PC-3 (cell line): ENCODE data around the gene GLI3. TPM values are rescaled to one million over a fixed set of nuclear protein-coding genes. Genes with fewer than 3 reads are reported as not detected.
A peak's percentile ranks its signal among the peaks of the same experiment; 100 is the strongest.

ENCODE experiments used
- ATAC-seq: fragments of 200-7000 bp; cut with Tn5 transposase; 2 replicates; pipeline ENCODE4 v1.9.1; 2020; ENCODE audit warnings: mild to moderate bottlenecking, moderate library complexity
- BruUV-seq: library from RNA; stranded (reverse); fragments of 400-500 nt; replicated peaks from 2 replicates; lab custom pipeline; 2021; lab: Mats Ljungman, UMichigan
- CTCF ChIA-PET: fragments of 300-600 bp; sonication (Branson Sonifier 250); formaldehyde crosslinking; loops from one replicate; lab custom pipeline; 2022; ENCODE audit warnings: antibody characterized with exemption; lab: Charles Lee
- POLR2A ChIA-PET: fragments of 300-600 bp; sonication (Branson Sonifier 250); formaldehyde crosslinking; loops from one replicate; lab custom pipeline; 2022; ENCODE audit warnings: antibody characterized with exemption; ENCODE audit not compliant: unreplicated experiment; lab: Charles Lee
- DNase-seq: peaks from one replicate; pipeline ENCODE4 v3.0.0-alpha.2; 2015
- H2AFZ ChIP-seq: fragments of 300-600 bp; sonication (generic); 2 replicates; pipeline ENCODE4 v1.6.0; 2016; ENCODE audit warnings: antibody characterized with exemption, low read length
- H3F3A ChIP-seq: fragments of 300-600 bp; sonication (generic); one replicate; pipeline ENCODE4 v1.6.0; 2017; ENCODE audit warnings: antibody characterized with exemption, low read length, control low read depth, mild to moderate bottlenecking; ENCODE audit not compliant: unreplicated experiment
- H3K27ac ChIP-seq: fragments of 300-600 bp; sonication (generic); 2 replicates; pipeline ENCODE4 v1.5.1; 2016; ENCODE audit warnings: mild to moderate bottlenecking, low read length
- H3K27me3 ChIP-seq: fragments of 300-600 bp; sonication (generic); 2 replicates; pipeline ENCODE4 v1.6.1; 2016; ENCODE audit warnings: low read length, mixed read lengths
- H3K36me3 ChIP-seq: fragments of 300-600 bp; sonication (generic); 2 replicates; pipeline ENCODE4 v1.6.1; 2016; ENCODE audit warnings: low read depth, mixed run types, low read length, mixed read lengths
- H3K4me1 ChIP-seq: fragments of 300-600 bp; sonication (generic); 2 replicates; pipeline ENCODE4 v1.5.1; 2016; ENCODE audit warnings: low read length; ENCODE audit not compliant: insufficient read depth
- H3K4me2 ChIP-seq: fragments of 300-600 bp; sonication (generic); 2 replicates; pipeline ENCODE4 v1.6.0; 2016; ENCODE audit warnings: low read length
- H3K4me3 ChIP-seq: fragments of 300-600 bp; sonication (generic); 2 replicates; pipeline ENCODE4 v1.5.1; 2016; ENCODE audit warnings: mild to moderate bottlenecking, low read length, mixed read lengths
- H3K79me2 ChIP-seq: fragments of 300-600 bp; sonication (generic); 2 replicates; pipeline ENCODE4 v1.6.1; 2017; ENCODE audit warnings: low read length, mixed read lengths
- H3K9ac ChIP-seq: fragments of 300-600 bp; sonication (generic); 2 replicates; pipeline ENCODE4 v1.6.0; 2016; ENCODE audit warnings: mild to moderate bottlenecking, low read length
- H3K9me2 ChIP-seq: fragments of 300-600 bp; sonication (generic); replicated peaks from 2 replicates; pipeline ENCODE4 v1.6.1; 2016; ENCODE audit warnings: mixed run types, low read length, mixed read lengths
- H3K9me3 ChIP-seq: fragments of 300-600 bp; sonication (generic); 2 replicates; pipeline ENCODE4 v1.6.1; 2016; ENCODE audit warnings: low read length, mixed read lengths
- H4K20me1 ChIP-seq: fragments of 300-600 bp; sonication (generic); 2 replicates; pipeline ENCODE4 v1.6.1; 2016; ENCODE audit warnings: low read length, mixed read lengths
- CTCF ChIP-seq: fragments of 300-600 bp; sonication (generic); conservative IDR thresholded peaks from 2 replicates; pipeline ENCODE4 v1.5.1; 2017; ENCODE audit warnings: antibody characterized with exemption, low read depth, mild to moderate bottlenecking, low read length
- EZH2 ChIP-seq: fragments of 300-600 bp; sonication (generic); IDR thresholded peaks from one replicate; pipeline ENCODE4 v1.6.1; 2017; ENCODE audit warnings: antibody characterized with exemption, mild to moderate bottlenecking, low read length; ENCODE audit not compliant: unreplicated experiment
- EZH2phosphoT487 ChIP-seq: fragments of 300-600 bp; sonication (generic); IDR thresholded peaks from 2 replicates; pipeline ENCODE4 v1.6.1; 2018; ENCODE audit warnings: mild to moderate bottlenecking, antibody characterized with exemption, low read length, borderline replicate concordance
- intact Hi-C: fragments of 100-400 bp; cut with micrococcal nuclease; formaldehyde crosslinking; loops from 2 replicates; pipeline ENCODE4 v1.9.0; 2023
- total RNA-seq: library from RNA; depleted of rRNA; stranded (reverse); fragments of >200 nt; gene quantifications from 2 replicates; pipeline ENCODE4 v1.2.3, GENCODE V29; 2014

Gene GLI3
- total RNA-seq, 1 experiment from 2014 or later: 3.5 TPM

- no peaks in the 10 kb centered on the region for H3F3A ChIP-seq
- intact Hi-C loops: no loop called here
- POLR2A ChIA-PET: no interaction called here
- peak; percentile 14 for DNase-seq
- no peak for ATAC-seq
- no peak overlapping the region for H3K4me2 ChIP-seq
- H3K27me3 ChIP-seq: no peaks in the 10 kb centered on the region
- H3K9me2 ChIP-seq: no peaks in the 10 kb centered on the region
- no peaks in the 10 kb centered on the region for H4K20me1 ChIP-seq
- TF ChIP-seq EZH2phosphoT487 (no peak), CTCF (peak; percentile 72)
- H3K79me2 ChIP-seq: peaks cover 9% of the 10 kb centered on the region
- BruUV-seq: no TSS peak
- H3K9ac ChIP-seq: no peak overlapping the region
- no peak overlapping the region for H3K4me3 ChIP-seq
- no peak overlapping the region for H3K27ac ChIP-seq
- H2AFZ ChIP-seq: no peak overlapping the region
- no peaks in the 10 kb centered on the region for H3K9me3 ChIP-seq
- CTCF ChIA-PET: no interaction called here
- H3K36me3 ChIP-seq: no peaks in the 10 kb centered on the region
- peaks cover 29% of the 10 kb centered on the region for H3K4me1 ChIP-seq
These were observed 50.9 kb downstream of the GLI3 start for GRCh38 chr7:42186151-42186550.

DNA sequence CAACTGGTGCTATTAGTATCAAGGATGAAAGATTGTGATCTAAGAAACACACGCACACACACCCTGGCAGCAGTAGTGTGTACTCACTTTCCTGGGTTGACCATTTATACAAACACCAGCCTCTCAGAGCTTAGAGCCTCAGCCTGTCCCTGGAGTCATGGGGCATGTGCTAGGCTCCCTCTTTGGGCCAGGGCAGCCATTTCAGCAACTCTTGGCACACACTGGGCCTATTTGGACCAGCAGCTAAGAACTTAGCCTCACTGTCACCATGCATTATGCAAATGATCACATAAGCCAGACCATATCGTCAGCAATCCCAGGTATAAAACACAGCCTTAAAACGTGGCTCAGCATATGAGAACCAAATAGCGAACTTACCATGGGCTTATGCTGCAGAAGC is 51.3 kb downstream of the GLI3 start:
- Histone ChIP-seq H3F3A (no peaks in the 10 kb centered on the region), H3K36me3 (no peaks in the 10 kb centered on the region), H3K27me3 (no peaks in the 10 kb centered on the region), H3K9me2 (no peaks in the 10 kb centered on the region), H3K27ac (no peak overlapping the region), H2AFZ (no peak overlapping the region), H3K4me3 (no peak overlapping the region), H3K4me1 (peaks cover 29% of the 10 kb centered on the region), H3K4me2 (no peak overlapping the region), H3K79me2 (peaks cover 9% of the 10 kb centered on the region), H4K20me1 (no peaks in the 10 kb centered on the region), H3K9ac (no peak overlapping the region), H3K9me3 (no peaks in the 10 kb centered on the region)
- intact Hi-C loops: no loop called here
- BruUV-seq: no TSS peak
- no peak for ATAC-seq
- POLR2A ChIA-PET: no interaction called here
- TF ChIP-seq CTCF (no peak), EZH2 (no peak), EZH2phosphoT487 (no peak)
- CTCF ChIA-PET: no interaction called here
- no peak for DNase-seq

DNA sequence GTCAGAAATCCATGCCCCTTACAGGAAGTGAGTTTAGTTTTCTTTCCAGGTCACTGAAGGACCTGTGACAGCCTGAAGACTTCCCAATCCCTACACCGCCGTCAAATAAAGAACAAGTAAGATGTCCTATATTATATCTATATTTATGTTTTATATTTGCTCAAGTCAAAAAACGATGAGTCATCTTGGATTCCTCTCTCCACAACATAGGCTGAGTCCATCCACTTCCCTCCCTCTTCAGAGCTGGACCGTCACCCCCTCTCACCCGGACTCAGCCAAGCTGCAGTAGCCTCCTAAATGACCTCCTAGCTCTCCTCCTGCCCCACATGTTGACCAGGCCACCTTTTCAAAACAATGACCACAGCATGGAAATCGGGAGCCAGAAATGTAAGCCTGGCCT is 53.5 kb downstream of the GLI3 start:
- no peak overlapping the region for H3K27ac ChIP-seq
- H3K4me2 ChIP-seq: peak overlapping the region; percentile 48
- H4K20me1 ChIP-seq: no peaks in the 10 kb centered on the region
- DNase-seq: peak; percentile 59
- H3K79me2 ChIP-seq: peaks cover 6% of the 10 kb centered on the region
- H3K4me1 ChIP-seq: peaks cover 17% of the 10 kb centered on the region
- H2AFZ ChIP-seq: no peak overlapping the region
- intact Hi-C loops: no loop called here
- peak; percentile 94 for ATAC-seq
- POLR2A ChIA-PET: no interaction called here
- no peaks in the 10 kb centered on the region for H3K36me3 ChIP-seq
- H3K9me3 ChIP-seq: no peaks in the 10 kb centered on the region
- no peaks in the 10 kb centered on the region for H3F3A ChIP-seq
- CTCF ChIA-PET: no interaction called here
- no peak overlapping the region for H3K4me3 ChIP-seq
- TF ChIP-seq CTCF (no peak), EZH2 (no peak), EZH2phosphoT487 (no peak)
- no peaks in the 10 kb centered on the region for H3K9me2 ChIP-seq
- no TSS peak for BruUV-seq
- H3K27me3 ChIP-seq: no peaks in the 10 kb centered on the region
- H3K9ac ChIP-seq: no peak overlapping the region
